ENCODE results near the gene ATP7A. TPM values are rescaled to one million over a fixed set of nuclear protein-coding genes. Genes with fewer than 3 reads are reported as not detected.
"Not testable (repeated sequence)": the region's sequence is repeated elsewhere in the genome, so short reads cannot be mapped to it uniquely, and the experiment has no call there.

ATP7A gene
- 10 to 100 TPM in 1 of 4 donors, 1 to 10 TPM in 3; 7.3 to 13.9 (median 7.8) TPM for total RNA-seq

GRCh38 chrX:77910108-77910840 is at the start of gene ATP7A:
TSS of gene ATP7A (plus strand) at chrX:77910693. CDS start at chrX:77971642, 60,949 bp downstream.
- ATAC-seq (ENCODE audit: low FRiP score) (peak; percentile 92), DNase-seq (ENCODE audit: low spot score) (peak; percentile 70)
- TF ChIP-seq CTCF (IDR thresholded peaks at IDR 0.05) = no peak

GRCh38 chrX:77875372-77875771 is 35.1 kb upstream of the ATP7A start:
- ATAC-seq (ENCODE audit: low FRiP score) (no peak), DNase-seq (ENCODE audit: low spot score) (no peak)
- TF ChIP-seq CTCF (IDR thresholded peaks at IDR 0.05) = no peak

GRCh38 chrX:77881418-77881817 is 29.1 kb upstream of the ATP7A start:
- ATAC-seq (ENCODE audit: low FRiP score); DNase-seq (ENCODE audit: low spot score): not testable (repeated sequence)

GRCh38 chrX:77892887-77893286 is 17.6 kb upstream of the ATP7A start:
- DNase-seq (ENCODE audit: low spot score) = no peak
- no peak for TF ChIP-seq CTCF (IDR thresholded peaks at IDR 0.05)
- ATAC-seq (ENCODE audit: low FRiP score) = no peak

GRCh38 chrX:77893713-77894112 is 16.8 kb upstream of the ATP7A start:
- no peak for ATAC-seq (ENCODE audit: low FRiP score)
- no peak for DNase-seq (ENCODE audit: low spot score)
- TF ChIP-seq CTCF (IDR thresholded peaks at IDR 0.05) = no peak

GRCh38 chrX:77894921-77895886 is 15.3 kb upstream of the ATP7A start, which contains the start of gene MAGT1:
TSS of gene MAGT1 (minus strand) at chrX:77895435. CDS start at chrX:77895410, 25 bp downstream.
- no peak for TF ChIP-seq CTCF (IDR thresholded peaks at IDR 0.05)
- ATAC-seq (ENCODE audit: low FRiP score) (peak; percentile 95), DNase-seq (ENCODE audit: low spot score) (peak; percentile 37)

GRCh38 chrX:77899081-77899828 is 11.2 kb upstream of the ATP7A start, which contains the start of gene COX7B:
TSS of gene COX7B (plus strand) at chrX:77899468. CDS start at chrX:77899554, 86 bp downstream.
- peak; percentile 82 for ATAC-seq (ENCODE audit: low FRiP score)
- TF ChIP-seq CTCF (IDR thresholded peaks at IDR 0.05) = no peak
- DNase-seq (ENCODE audit: low spot score) = no peak
